ENCODE results near the gene NFKBIB. TPM values are rescaled to one million over a fixed set of nuclear protein-coding genes. Genes with fewer than 3 reads are reported as not detected.
A peak's percentile ranks its signal among the peaks of the same experiment; 100 is the strongest.

The NFKBIB gene
- total RNA-seq, 1 experiment from 2014 or later, result 39.8 TPM

- TF ChIP-seq RELA (CRISPR knock-in tag; IDR thresholded peaks at IDR 0.05; ENCODE audit: borderline replicate concordance), result no peak
- TF ChIP-seq CREM (CRISPR knock-in tag; IDR thresholded peaks at IDR 0.05), result no peak
- TF ChIP-seq ZBTB21 (CRISPR knock-in tag; IDR thresholded peaks at IDR 0.05; ENCODE audit: borderline replicate concordance), result no peak
- no peak for TF ChIP-seq MAX (CRISPR knock-in tag; IDR thresholded peaks at IDR 0.05)
These were observed 20.4 kb upstream of the NFKBIB start (continued) for GRCh38 chr19:38879400-38879751.

GRCh38 chr19:38880076-38880881, 19.5 kb upstream of the NFKBIB start:
- Mint-ChIP-seq H3K27me3 (ENCODE audit: low read depth) (no peaks in the 10 kb centered on the region; the same call in 1 of the 2 replicates), H3K27ac (no peak overlapping the region), H3K36me3 (no peaks in the 10 kb centered on the region), H3K4me1 (peaks cover 26% of the 10 kb centered on the region), H3K9me3 (no peaks in the 10 kb centered on the region), H3K4me3 (no peak overlapping the region)
- no peak for TF ChIP-seq HMGA2 (CRISPR knock-in tag; IDR thresholded peaks at IDR 0.05)
- TF ChIP-seq MXD4 (CRISPR knock-in tag; IDR thresholded peaks at IDR 0.05; ENCODE audit: borderline replicate concordance), result no peak
- TF ChIP-seq GRHL2 (CRISPR knock-in tag; IDR thresholded peaks at IDR 0.05; ENCODE audit: insufficient replicate concordance, severe bottlenecking), result no peak
- no peak for TF ChIP-seq ZNF121 (CRISPR knock-in tag; IDR thresholded peaks at IDR 0.05)
- TF ChIP-seq KAT7 (CRISPR knock-in tag; IDR thresholded peaks at IDR 0.05; ENCODE audit: borderline replicate concordance), result no peak
- no peak for TF ChIP-seq ZSCAN18 (CRISPR knock-in tag; IDR thresholded peaks at IDR 0.05)
- TF ChIP-seq ATF3 (CRISPR knock-in tag; conservative IDR thresholded peaks at IDR 0.05), result no peak
- TF ChIP-seq IRF2 (CRISPR knock-in tag; IDR thresholded peaks at IDR 0.05; ENCODE audit: borderline replicate concordance, low read depth), result no peak
- no peak for TF ChIP-seq RORB (CRISPR knock-in tag; IDR thresholded peaks at IDR 0.05)
- TF ChIP-seq ARID4B (CRISPR knock-in tag; IDR thresholded peaks at IDR 0.05; ENCODE audit: borderline replicate concordance), result no peak
- no peak for TF ChIP-seq SP1 (CRISPR knock-in tag; conservative IDR thresholded peaks at IDR 0.05)
- TF ChIP-seq TEAD4 (CRISPR knock-in tag; IDR thresholded peaks at IDR 0.05), result no peak
- TF ChIP-seq SMAD3 (CRISPR knock-in tag; IDR thresholded peaks at IDR 0.05; ENCODE audit: borderline replicate concordance), result no peak
- no peak for TF ChIP-seq PREB (CRISPR knock-in tag; IDR thresholded peaks at IDR 0.05; ENCODE audit: borderline replicate concordance)
- TF ChIP-seq NR2C2 (CRISPR knock-in tag; IDR thresholded peaks at IDR 0.05), result no peak
- ATAC-seq, result no peak
- CTCF ChIA-PET, result interaction anchor here (0.6 to 7.1 kb wide), 5 partner anchors 7 to 145 kb away, joined by 3 to 43 read pairs (median 4); partner anchors contain the start of genes MRPS12 and SARS2
- POLR2A ChIA-PET, result no interaction called here
- DNase-seq (ENCODE audit: low spot score), result peak; percentile 41

All from WTC11 (cell line).